HS-5 (cell line): ENCODE results near the gene DOCK1.

Experiments used
- DNase-seq: peaks from one replicate; pipeline ENCODE4 v3.0.0-alpha.2; 2012; ENCODE audit warnings: low read depth

Gene DOCK1

GRCh38 chr10:127179612-127180250, 274.5 kb downstream of the DOCK1 start:
- no peak for DNase-seq

- DNase-seq: no peak
Observed at GRCh38 chr10:127182161-127182560, 276.9 kb downstream of the DOCK1 start.

GRCh38 chr10:127184582-127184981, 279.4 kb downstream of the DOCK1 start:
- DNase-seq: no peak

GRCh38 chr10:127186813-127187212, 281.6 kb downstream of the DOCK1 start:
- DNase-seq: no peak

- no peak for DNase-seq
Observed at GRCh38 chr10:127189226-127189625, 284.0 kb downstream of the DOCK1 start.

- no peak for DNase-seq
Observed at GRCh38 chr10:127190427-127190826, 285.2 kb downstream of the DOCK1 start.

- DNase-seq: no peak
Observed at GRCh38 chr10:127193125-127193524, 287.9 kb downstream of the DOCK1 start.

- no peak for DNase-seq
Observed at GRCh38 chr10:127194111-127194510, 288.9 kb downstream of the DOCK1 start.

GRCh38 chr10:127194599-127194998, 289.4 kb downstream of the DOCK1 start:
- no peak for DNase-seq

- DNase-seq: no peak
Observed at GRCh38 chr10:127195041-127195506, 289.8 kb downstream of the DOCK1 start.

- DNase-seq: no peak
Observed at GRCh38 chr10:127195571-127196281, 290.5 kb downstream of the DOCK1 start.

- peak; percentile 22 for DNase-seq
Observed at GRCh38 chr10:127196282-127197153, 291.3 kb downstream of the DOCK1 start, which contains the start of gene INSYN2A. INSYN2A (minus strand) TSS chr10:127196591; CDS start chr10:127176395, 20,196 bp downstream.

GRCh38 chr10:127197154-127197432, 291.9 kb downstream of the DOCK1 start:
- DNase-seq: no peak

GRCh38 chr10:127198307-127198706, 293.1 kb downstream of the DOCK1 start:
- no peak for DNase-seq

GRCh38 chr10:127198721-127199120, 293.5 kb downstream of the DOCK1 start:
- DNase-seq: no peak

- no peak for DNase-seq
Observed at GRCh38 chr10:127200646-127201045, 295.4 kb downstream of the DOCK1 start.

GRCh38 chr10:127203067-127203466, 297.8 kb downstream of the DOCK1 start:
- no peak for DNase-seq

- DNase-seq: no peak
Observed at GRCh38 chr10:127207081-127207480, 301.9 kb downstream of the DOCK1 start.

- DNase-seq: no peak
Observed at GRCh38 chr10:127210936-127211466, 305.8 kb downstream of the DOCK1 start.

GRCh38 chr10:127215866-127216265, 310.6 kb downstream of the DOCK1 start:
- DNase-seq: no peak

- DNase-seq: no peak
Observed at GRCh38 chr10:127216274-127216673, 311.0 kb downstream of the DOCK1 start.

- DNase-seq: no peak
Observed at GRCh38 chr10:127216786-127217185, 311.6 kb downstream of the DOCK1 start.

- DNase-seq: no peak
Observed at GRCh38 chr10:127218658-127219057, 313.4 kb downstream of the DOCK1 start.
